ENCODE data around the gene KASH5. TPM values are rescaled to one million over a fixed set of nuclear protein-coding genes. Genes with fewer than 3 reads are reported as not detected.

Gene KASH5
- total and polyA plus RNA-seq, 7 experiments from 2014 or later: 0.27 to 0.97 (median 0.42) TPM; not detected in 4

DNA sequence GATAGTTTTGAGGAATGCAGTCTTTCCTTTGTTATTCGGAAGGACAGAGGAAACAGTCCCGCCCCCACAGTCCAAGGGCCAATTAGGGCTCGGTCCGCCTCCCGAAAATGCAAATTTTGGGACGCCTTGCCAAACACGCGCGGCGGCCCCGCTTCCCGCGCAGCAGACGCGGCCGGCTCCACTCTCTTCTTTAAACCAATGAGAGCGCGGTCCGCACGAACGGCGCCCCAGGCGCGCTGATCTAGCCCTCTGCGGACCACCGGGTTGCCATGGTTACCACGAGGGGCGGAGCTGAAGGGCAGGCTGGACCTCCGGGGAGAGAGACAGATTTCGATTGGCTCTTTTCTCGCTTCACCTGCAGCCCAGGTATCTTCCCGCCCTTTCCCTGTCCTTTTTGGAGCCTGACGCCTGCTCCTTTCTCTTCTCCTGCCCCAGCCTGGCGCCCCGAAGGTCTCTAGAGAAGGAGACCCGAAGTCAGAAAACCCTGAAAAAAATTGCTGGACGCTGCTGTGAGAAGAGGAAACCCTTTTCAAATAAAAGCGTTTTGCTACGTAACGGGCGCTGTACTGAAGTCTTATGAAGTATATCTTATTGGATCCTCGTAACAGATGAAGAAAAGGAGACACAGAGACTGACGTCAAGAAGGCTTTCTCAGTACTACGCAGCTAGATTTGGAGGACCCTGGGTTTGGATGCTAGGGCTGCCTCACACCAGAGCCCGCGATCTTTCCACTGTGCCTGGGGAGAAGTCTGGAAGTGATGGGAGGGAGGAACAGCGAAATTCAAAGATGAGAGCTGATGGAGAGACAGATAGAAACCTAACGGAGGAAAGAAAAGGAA, 33.2 kb downstream of the KASH5 start:
- ATAC-seq: peak; percentile 57
- Histone ChIP-seq H3K4me1 (ENCODE audit: control insufficient read depth in 2 of 2, insufficient read depth in 2 of 2, low read length in 2 of 2) (peaks cover 29 to 30% of the 10 kb centered on the region in 2 donors), H3K27ac (ENCODE audit: low read depth, low read length) (no peak overlapping the region), H3K27me3 (ENCODE audit: control insufficient read depth in 2 of 2, insufficient read depth in 2 of 2, low read length in 2 of 2) (peaks cover 22 to 31% of the 10 kb centered on the region in 2 donors), H3K4me3 (ENCODE audit: low read length) (no peak overlapping the region), H3K9me3 (ENCODE audit: control insufficient read depth in 2 of 3, low read length in 3 of 3) (no peaks in the 10 kb centered on the region), H3K36me3 (ENCODE audit: control insufficient read depth in 2 of 3, insufficient read depth in 3 of 3, low read length in 3 of 3) (no peaks in the 10 kb centered on the region)
- DNase-seq: peak in 2 of 9 donors; percentile 24 to 59
- peaks cover 0 to 9% (median 0%) of the 10 kb centered on the region in 5 donors for H3K36me3 Mint-ChIP-seq
- H3K27ac Mint-ChIP-seq: peak overlapping the region in 3 of 9 donors; percentile 48 to 89 (median 86)
- intact Hi-C loops (cut with micrococcal nuclease): loop anchor here in 1 of 2 donors (1.0 kb wide), 1 partner anchor 29 kb away; no protein-coding TSS in a partner anchor
- H3K4me1 Mint-ChIP-seq: peaks cover 43 to 49% (median 46%) of the 10 kb centered on the region in 7 donors
- peak overlapping the region in 9 of 10 donors; percentile 53 to 96 (median 64) for H3K4me3 Mint-ChIP-seq
- ChIA-PET POLR2A (interaction anchor here (0.6 to 2.7 kb wide), 5 partner anchors 13 to 93 kb away, joined by 3 to 8 read pairs (median 3); no protein-coding TSS in a partner anchor), CTCF (interaction anchor here (0.6 kb wide), 1 partner anchor 53 kb away, joined by 4 read pairs; the partner anchor contains the start of gene FLT3LG)
- H3K27me3 Mint-ChIP-seq: peaks cover 62 to 89% (median 82%) of the 10 kb centered on the region in 5 donors
- H3K9me3 Mint-ChIP-seq: peaks cover 0 to 4% (median 0%) of the 10 kb centered on the region in 11 donors

DNA sequence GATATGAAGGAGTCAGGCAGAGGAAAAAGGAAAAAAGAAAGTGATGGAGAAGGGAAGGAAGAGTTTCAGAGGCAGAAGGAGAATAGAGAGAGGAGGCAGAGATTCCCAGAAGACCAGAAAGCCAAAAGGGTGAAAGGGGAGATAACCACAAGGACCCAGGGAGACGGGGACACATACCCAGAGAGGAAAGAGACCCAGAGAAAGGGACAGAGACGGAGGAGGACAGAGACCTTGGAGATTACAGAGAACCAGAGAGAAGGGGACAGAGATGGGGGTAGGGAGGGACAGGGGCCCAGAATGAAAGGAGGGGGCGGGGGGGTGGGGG, 33.8 kb downstream of the KASH5 start:
- POLR2A ChIA-PET: interaction anchor here (1.3 to 2.7 kb wide), 2 partner anchors 13 to 49 kb away, joined by 4 to 8 read pairs; no protein-coding TSS in a partner anchor
- CTCF ChIA-PET: interaction anchor here (0.6 kb wide), 1 partner anchor 52 kb away, joined by 4 read pairs; the partner anchor contains the start of gene FLT3LG
- peaks cover 44 to 55% (median 51%) of the 10 kb centered on the region in 7 donors for H3K4me1 Mint-ChIP-seq
- peak overlapping the region in 2 of 9 donors; percentile 62 to 89 for H3K27ac Mint-ChIP-seq
- ATAC-seq (no peak), DNase-seq (no peak)
- H3K4me3 Mint-ChIP-seq: peak overlapping the region in 9 of 10 donors; percentile 56 to 96 (median 64)
- peaks cover 29 to 30% of the 10 kb centered on the region in 2 donors for H3K4me1 ChIP-seq (ENCODE audit: control insufficient read depth in 2 of 2, insufficient read depth in 2 of 2, low read length in 2 of 2)
- H3K36me3 Mint-ChIP-seq: peaks cover 0 to 11% (median 0%) of the 10 kb centered on the region in 5 donors
- peaks cover 0 to 6% (median 0%) of the 10 kb centered on the region in 11 donors for H3K9me3 Mint-ChIP-seq
- no peak overlapping the region for H3K4me3 ChIP-seq (ENCODE audit: low read length)
- intact Hi-C loops (cut with micrococcal nuclease): loop anchor here (1.0 to 2.0 kb wide), 2 partner anchors 21 to 30 kb away; no protein-coding TSS in a partner anchor
- no peaks in the 10 kb centered on the region for H3K36me3 ChIP-seq (ENCODE audit: control insufficient read depth in 2 of 3, insufficient read depth in 3 of 3, low read length in 3 of 3)
- H3K9me3 ChIP-seq (ENCODE audit: control insufficient read depth in 2 of 3, low read length in 3 of 3): no peaks in the 10 kb centered on the region
- peaks cover 68 to 91% (median 88%) of the 10 kb centered on the region in 5 donors for H3K27me3 Mint-ChIP-seq
- no peak overlapping the region for H3K27ac ChIP-seq (ENCODE audit: low read depth, low read length)
- H3K27me3 ChIP-seq (ENCODE audit: control insufficient read depth in 2 of 2, insufficient read depth in 2 of 2, low read length in 2 of 2): peaks cover 28 to 37% of the 10 kb centered on the region in 2 donors

DNA sequence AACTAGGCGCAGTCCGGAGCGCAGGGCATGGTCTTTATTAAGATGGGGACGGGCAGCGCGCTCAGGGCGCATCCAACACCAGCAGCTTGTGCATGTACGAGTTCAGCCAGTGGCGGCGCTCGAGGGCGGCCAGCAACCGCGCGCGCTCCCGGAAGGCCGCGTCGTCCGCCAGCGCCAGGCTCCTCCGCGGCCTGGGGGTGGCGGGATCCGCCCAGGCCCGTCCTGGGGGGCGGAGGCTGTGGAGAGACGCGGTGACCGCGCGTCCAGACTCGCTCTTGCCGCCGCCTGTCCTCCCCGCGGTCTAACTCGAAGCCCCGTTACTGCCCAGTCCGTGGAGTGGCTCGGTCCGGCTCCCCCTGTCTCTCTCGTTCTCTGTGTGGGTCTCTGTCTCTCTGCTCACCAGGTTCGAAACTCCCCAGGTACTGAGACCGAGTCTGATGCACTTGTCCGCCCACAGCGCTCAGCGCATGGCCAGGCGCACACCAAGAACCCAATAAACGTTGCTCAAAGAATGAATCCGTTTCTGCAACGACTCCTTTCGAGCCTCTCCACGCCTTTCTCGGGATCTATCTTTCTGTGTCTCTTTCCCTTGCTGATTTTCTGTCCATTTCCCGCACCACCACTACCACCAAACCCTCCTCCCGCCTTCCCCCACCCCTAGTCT, 34.5 kb downstream of the KASH5 start:
- peak; percentile 67 for ATAC-seq
- Histone ChIP-seq H3K4me1 (ENCODE audit: control insufficient read depth in 2 of 2, insufficient read depth in 2 of 2, low read length in 2 of 2) (peaks cover 30% of the 10 kb centered on the region in 2 donors), H3K4me3 (ENCODE audit: low read length) (peak overlapping the region; percentile 52), H3K27me3 (ENCODE audit: control insufficient read depth in 2 of 2, insufficient read depth in 2 of 2, low read length in 2 of 2) (peaks cover 28 to 43% of the 10 kb centered on the region in 2 donors), H3K27ac (ENCODE audit: low read depth, low read length) (no peak overlapping the region), H3K9me3 (ENCODE audit: control insufficient read depth in 2 of 3, low read length in 3 of 3) (no peaks in the 10 kb centered on the region), H3K36me3 (ENCODE audit: control insufficient read depth in 2 of 3, insufficient read depth in 3 of 3, low read length in 3 of 3) (no peaks in the 10 kb centered on the region)
- Mint-ChIP-seq H3K4me1 (peaks cover 47 to 60% (median 57%) of the 10 kb centered on the region in 7 donors), H3K27ac (peak overlapping the region in 5 of 9 donors; percentile 32 to 65 (median 52)), H3K4me3 (peak overlapping the region; percentile 73 to 96 (median 82)), H3K27me3 (peaks cover 73 to 96% (median 91%) of the 10 kb centered on the region in 5 donors), H3K9me3 (peaks cover 0 to 8% (median 0%) of the 10 kb centered on the region in 11 donors), H3K36me3 (peaks cover 0 to 13% (median 0%) of the 10 kb centered on the region in 5 donors)
- POLR2A ChIA-PET: interaction anchor here (2.7 kb wide), 1 partner anchor 14 kb away, joined by 8 read pairs; no protein-coding TSS in a partner anchor
- peak in 1 of 9 donors; percentile 73 for DNase-seq
- intact Hi-C loops (cut with micrococcal nuclease): loop anchor here (1.0 to 2.0 kb wide), 2 partner anchors 20 to 21 kb away; no protein-coding TSS in a partner anchor
- CTCF ChIA-PET: no interaction called here

GRCh38 chr19:49423071-49423984, 35.3 kb downstream of the KASH5 start, which contains the start of gene PTH2:
Gene PTH2 (minus strand): TSS chr19:49423441. CDS start chr19:49423339, 102 bp downstream.
- ChIA-PET POLR2A (interaction anchor here (1.0 to 2.7 kb wide), 2 partner anchors 15 to 47 kb away, joined by 4 to 8 read pairs; no protein-coding TSS in a partner anchor), CTCF (interaction anchor here (0.7 to 1.7 kb wide), 2 partner anchors 12 to 31 kb away, joined by 3 to 5 read pairs; no protein-coding TSS in a partner anchor)
- no peak for DNase-seq
- H3K4me3 Mint-ChIP-seq: peak within 1 kb of the TSS; percentile 73 to 96 (median 83)
- peaks cover 28 to 44% of the 10 kb centered on the region in 2 donors for H3K27me3 ChIP-seq (ENCODE audit: control insufficient read depth in 2 of 2, insufficient read depth in 2 of 2, low read length in 2 of 2)
- intact Hi-C loops (cut with micrococcal nuclease): loop anchor here (1.0 to 2.0 kb wide), 2 partner anchors 19 to 20 kb away; no protein-coding TSS in a partner anchor
- H3K4me1 Mint-ChIP-seq: peaks cover 51 to 66% (median 64%) of the 10 kb centered on the region in 7 donors
- peaks cover 0 to 13% (median 0%) of the 10 kb centered on the region in 5 donors for H3K36me3 Mint-ChIP-seq
- H3K4me3 ChIP-seq (ENCODE audit: low read length): peak within 1 kb of the TSS; percentile 52
- H3K36me3 ChIP-seq (ENCODE audit: control insufficient read depth in 2 of 3, insufficient read depth in 3 of 3, low read length in 3 of 3): no peaks in the 10 kb centered on the region
- H3K4me1 ChIP-seq (ENCODE audit: control insufficient read depth in 2 of 2, insufficient read depth in 2 of 2, low read length in 2 of 2): peaks cover 34 to 38% of the 10 kb centered on the region in 2 donors
- no peaks in the 10 kb centered on the region for H3K9me3 ChIP-seq (ENCODE audit: control insufficient read depth in 2 of 3, low read length in 3 of 3)
- ATAC-seq: no peak
- H3K9me3 Mint-ChIP-seq: peaks cover 0 to 8% (median 0%) of the 10 kb centered on the region in 11 donors
- H3K27ac ChIP-seq (ENCODE audit: low read depth, low read length): no peak within 1 kb of the TSS
- peak within 1 kb of the TSS in 7 of 9 donors; percentile 5 to 65 (median 35) for H3K27ac Mint-ChIP-seq
- peaks cover 81 to 96% (median 92%) of the 10 kb centered on the region in 5 donors for H3K27me3 Mint-ChIP-seq

DNA sequence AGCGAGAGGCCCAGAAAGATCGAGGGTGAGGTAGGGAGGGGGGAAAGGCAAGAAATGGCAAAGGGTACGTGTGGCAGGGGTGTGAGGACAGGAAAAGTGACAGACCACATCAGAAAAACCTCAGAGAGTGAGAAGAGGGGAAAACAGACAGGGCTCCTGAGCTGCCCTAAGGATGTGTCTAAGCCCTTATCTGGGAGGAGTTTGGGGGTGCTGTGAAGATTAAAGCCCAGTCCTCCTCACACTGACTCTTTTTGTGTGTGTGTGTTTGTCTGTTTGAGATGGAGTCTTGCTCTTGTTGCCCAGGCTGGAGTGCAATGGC, 35.9 kb downstream of the KASH5 start:
- peak overlapping the region; percentile 48 to 96 (median 78) for H3K4me3 Mint-ChIP-seq
- CTCF ChIA-PET: interaction anchor here (0.6 to 1.7 kb wide), 3 partner anchors 13 to 57 kb away, joined by 3 to 5 read pairs (median 3); no protein-coding TSS in a partner anchor
- Histone ChIP-seq H3K9me3 (ENCODE audit: control insufficient read depth in 2 of 3, low read length in 3 of 3) (no peaks in the 10 kb centered on the region), H3K27ac (ENCODE audit: low read depth, low read length) (no peak overlapping the region), H3K4me3 (ENCODE audit: low read length) (peak overlapping the region; percentile 1), H3K4me1 (ENCODE audit: control insufficient read depth in 2 of 2, insufficient read depth in 2 of 2, low read length in 2 of 2) (peaks cover 34 to 38% of the 10 kb centered on the region in 2 donors), H3K27me3 (ENCODE audit: control insufficient read depth in 2 of 2, insufficient read depth in 2 of 2, low read length in 2 of 2) (peaks cover 30 to 48% of the 10 kb centered on the region in 2 donors), H3K36me3 (ENCODE audit: control insufficient read depth in 2 of 3, insufficient read depth in 3 of 3, low read length in 3 of 3) (no peaks in the 10 kb centered on the region)
- H3K4me1 Mint-ChIP-seq: peaks cover 55 to 72% (median 67%) of the 10 kb centered on the region in 7 donors
- POLR2A ChIA-PET: interaction anchor here (0.8 to 2.7 kb wide), 4 partner anchors 9 to 52 kb away, joined by 3 to 8 read pairs (median 4); no protein-coding TSS in a partner anchor
- H3K27me3 Mint-ChIP-seq: peaks cover 87 to 97% (median 93%) of the 10 kb centered on the region in 5 donors
- intact Hi-C loops (cut with micrococcal nuclease): loop anchor here (1.0 to 2.0 kb wide), 3 partner anchors 15 to 19 kb away; no protein-coding TSS in a partner anchor
- H3K27ac Mint-ChIP-seq: peak overlapping the region in 3 of 9 donors; percentile 5 to 20 (median 9)
- DNase-seq (peak in 2 of 9 donors; percentile 40 to 42), ATAC-seq (peak; percentile 58)
- H3K9me3 Mint-ChIP-seq: peaks cover 0 to 8% (median 0%) of the 10 kb centered on the region in 11 donors
- peaks cover 0 to 13% (median 0%) of the 10 kb centered on the region in 5 donors for H3K36me3 Mint-ChIP-seq
